GM18502 (cell line): Measurements from ENCODE around the gene SMARCA2.

Source experiments
- ATAC-seq: cut with Tn5 transposase; IDR thresholded peaks from one replicate; pipeline ENCODE4 v1.9.1; 2021; ENCODE audit warnings: mild to moderate bottlenecking; ENCODE audit not compliant: unreplicated experiment, poor library complexity

SMARCA2 gene

DNA sequence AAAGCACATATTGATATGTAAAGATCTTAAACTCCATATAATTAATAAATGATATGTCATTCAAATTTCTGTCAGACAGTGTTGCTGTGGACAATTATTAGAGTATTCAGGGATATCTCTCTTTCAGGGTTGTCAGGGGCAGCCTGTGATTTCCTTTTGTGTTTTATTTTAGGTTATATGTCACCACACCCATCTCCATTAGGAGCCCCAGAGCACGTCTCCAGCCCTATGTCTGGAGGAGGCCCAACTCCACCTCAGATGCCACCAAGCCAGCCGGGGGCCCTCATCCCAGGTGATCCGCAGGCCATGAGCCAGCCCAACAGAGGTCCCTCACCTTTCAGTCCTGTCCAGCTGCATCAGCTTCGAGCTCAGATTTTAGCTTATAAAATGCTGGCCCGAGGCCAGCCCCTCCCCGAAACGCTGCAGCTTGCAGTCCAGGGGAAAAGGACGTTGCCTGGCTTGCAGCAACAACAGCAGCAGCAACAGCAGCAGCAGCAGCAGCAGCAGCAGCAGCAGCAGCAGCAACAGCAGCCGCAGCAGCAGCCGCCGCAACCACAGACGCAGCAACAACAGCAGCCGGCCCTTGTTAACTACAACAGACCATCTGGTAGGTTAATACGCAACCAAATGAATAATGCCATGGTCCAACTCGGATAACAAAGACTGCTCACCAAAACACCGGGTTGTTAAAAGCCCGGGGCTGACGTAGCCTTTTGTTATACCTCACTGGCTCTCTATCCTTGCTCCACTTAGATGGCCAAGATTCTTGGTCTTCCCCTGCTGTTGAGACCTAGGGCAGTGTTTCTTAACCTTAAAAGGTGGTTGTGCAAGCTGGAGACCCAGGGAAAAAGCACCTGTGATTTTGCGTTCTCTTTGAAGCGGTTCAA, 24.4 kb downstream of the SMARCA2 start:
- ATAC-seq: no peak

- no peak for ATAC-seq
These were observed 25.7 kb downstream of the SMARCA2 start for GRCh38 chr9:2040828-2041227.

- no peak for ATAC-seq
These were observed 26.6 kb downstream of the SMARCA2 start for GRCh38 chr9:2041736-2042135.

GRCh38 chr9:2043243-2043642, 28.1 kb downstream of the SMARCA2 start:
- ATAC-seq: peak; percentile 41

- peak; percentile 72 for ATAC-seq
These were observed 28.8 kb downstream of the SMARCA2 start for GRCh38 chr9:2043881-2044462.

- ATAC-seq: no peak
These were observed 32.1 kb downstream of the SMARCA2 start for GRCh38 chr9:2047144-2047671.

DNA sequence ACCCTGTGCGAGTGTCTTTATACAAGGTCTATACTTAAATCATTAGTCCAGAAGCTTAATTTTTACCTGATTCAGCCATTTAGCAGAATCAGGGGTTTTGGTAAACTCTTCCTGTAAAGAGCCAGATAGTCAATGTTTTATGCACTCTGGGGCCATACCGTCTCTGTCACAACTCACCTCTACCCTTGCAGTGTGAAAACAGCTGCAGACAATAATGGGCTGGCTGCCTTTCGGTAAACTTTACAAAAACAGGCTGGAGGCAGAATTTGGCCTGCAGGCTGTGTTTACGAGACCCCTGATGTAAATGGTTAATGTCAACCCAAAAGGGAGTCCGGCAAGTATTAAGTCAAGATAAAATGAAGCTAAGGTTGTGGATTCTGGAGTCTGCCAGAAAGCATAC, 32.8 kb downstream of the SMARCA2 start:
- no peak for ATAC-seq

GRCh38 chr9:2050236-2050635, 35.1 kb downstream of the SMARCA2 start:
- ATAC-seq: no peak

- peak; percentile 93 for ATAC-seq
These were observed 39.0 kb downstream of the SMARCA2 start for GRCh38 chr9:2053883-2054845.

- ATAC-seq: no peak
These were observed 40.1 kb downstream of the SMARCA2 start for GRCh38 chr9:2055203-2055658.

GRCh38 chr9:2059274-2059929, 44.3 kb downstream of the SMARCA2 start:
- ATAC-seq: no peak

- ATAC-seq: no peak
These were observed 45.3 kb downstream of the SMARCA2 start for GRCh38 chr9:2060424-2060823.

DNA sequence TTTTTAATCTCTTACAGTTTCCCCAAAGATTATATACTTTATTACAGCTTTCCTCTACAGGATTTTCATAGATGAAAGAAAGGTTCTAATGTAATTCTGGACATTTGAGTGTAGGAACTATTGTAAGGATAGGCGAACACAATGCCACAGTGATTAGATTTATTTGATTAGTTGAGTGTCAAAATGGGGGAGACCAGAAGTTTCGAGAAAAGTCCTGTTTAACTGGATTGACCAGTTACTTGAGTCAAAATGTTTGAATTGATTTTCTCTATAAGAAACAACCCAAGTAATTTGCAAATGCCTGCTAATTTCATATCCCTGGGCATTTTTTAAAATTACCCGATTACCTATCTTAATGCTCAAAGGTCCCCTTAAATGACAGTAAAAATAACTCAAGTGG, 50.6 kb downstream of the SMARCA2 start:
- no peak for ATAC-seq

GRCh38 chr9:2066312-2067273, 51.4 kb downstream of the SMARCA2 start:
- ATAC-seq: no peak

GRCh38 chr9:2072752-2073405, 57.7 kb downstream of the SMARCA2 start:
- no peak for ATAC-seq

DNA sequence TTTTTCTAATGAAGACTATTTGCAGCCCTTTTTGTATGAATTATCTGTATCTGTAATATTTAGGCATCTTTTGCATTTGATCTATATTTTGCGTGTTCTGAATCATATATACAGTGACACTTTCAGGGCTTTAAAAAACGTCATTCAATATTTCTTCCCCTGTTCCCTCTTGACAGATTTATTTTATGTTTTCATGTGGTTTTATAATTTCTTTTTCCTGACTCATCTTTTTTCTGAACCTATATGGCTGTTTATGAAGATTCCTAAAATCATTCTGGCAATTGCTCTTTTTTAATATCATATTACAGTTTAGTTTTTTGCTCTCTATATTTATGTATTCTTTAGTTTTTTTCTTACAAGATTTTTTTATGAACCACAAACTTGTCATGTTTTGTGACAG, 67.6 kb downstream of the SMARCA2 start:
- ATAC-seq: no peak

GRCh38 chr9:2083479-2083878, 68.3 kb downstream of the SMARCA2 start:
- ATAC-seq: no peak

DNA sequence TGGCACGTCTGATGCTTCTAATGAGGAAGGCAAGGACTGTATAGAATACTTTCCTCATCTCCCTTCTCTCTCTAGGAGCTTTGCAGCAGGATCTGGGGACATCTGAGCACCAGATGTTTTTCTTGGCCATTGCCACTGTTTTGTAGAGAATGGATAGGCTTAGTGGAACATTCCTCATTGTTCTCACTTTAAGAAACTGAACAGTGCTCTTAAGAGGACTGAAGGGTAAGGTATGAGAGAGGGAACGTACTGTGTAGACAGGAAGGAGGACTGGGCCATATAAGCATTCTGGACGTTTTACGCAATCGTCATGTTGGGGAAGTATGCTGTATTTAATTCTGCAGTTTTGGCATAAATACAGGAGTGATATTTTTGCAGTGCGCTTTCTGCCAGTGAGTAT, 70.6 kb downstream of the SMARCA2 start:
- ATAC-seq: no peak
